Testis (tissue), 5 donors: ENCODE results near the gene BBC3. TPM values are rescaled to one million over a fixed set of nuclear protein-coding genes. Genes with fewer than 3 reads are reported as not detected.
"Not testable (repeated sequence)": the region's sequence is repeated elsewhere in the genome, so short reads cannot be mapped to it uniquely, and the experiment has no call there.

ENCODE experiments used
- DNase-seq: peaks from one replicate; pipeline ENCODE4 v3.0.0-alpha.2; 2019
- H3K27ac ChIP-seq, 2 donors: fragments of 200-600 bp; sonication (generic); one replicate each; pipeline ENCODE4 v1.5.1; 2019
- H3K27me3 ChIP-seq: fragments of 200-600 bp; sonication (generic); one replicate; pipeline ENCODE4 v1.5.1; 2019
- H3K36me3 ChIP-seq: fragments of 200-600 bp; sonication (generic); one replicate; pipeline ENCODE4 v1.5.1; 2017; ENCODE audit warnings: low read depth; ENCODE audit errors: missing control alignments
- H3K4me1 ChIP-seq: fragments of 200-600 bp; sonication (generic); one replicate; pipeline ENCODE4 v1.5.1; 2019
- H3K4me3 ChIP-seq, 2 donors: fragments of 200-600 bp; sonication (generic); one replicate each; pipeline ENCODE4 v1.5.1; 2017 to 2019
- H3K9me3 ChIP-seq: fragments of 200-600 bp; sonication (generic); one replicate; pipeline ENCODE4 v1.5.1; 2017
- POLR2A ChIP-seq: fragments of 450-650 bp; IDR thresholded peaks from one replicate; pipeline ENCODE4 v1.6.1; 2017; ENCODE audit warnings: antibody characterized with exemption, mild to moderate bottlenecking, moderate library complexity
- WGBS, 2 donors: methylation state at CpG; one replicate each; pipeline ENCODE4 v1.1.5; 2018; 5-methylcytosine and 5-hydroxymethylcytosine counted together
- intact Hi-C: fragments of 100-400 bp; cut with DNase I; formaldehyde crosslinking; loops from one replicate; pipeline ENCODE4 v1.15.1; 2023; ENCODE audit warnings: low total_unique reads
- long read RNA-seq, 2 donors: transcript quantifications; one replicate each; lab custom pipeline, GENCODE V29; 2026
- polyA plus RNA-seq: library from polyadenylated mRNA; stranded (reverse); fragments of 350-450 nt; fragmentation: Illumina TruSeq; extraction: RNeasy Lipid Tissue Mini Kit (QIAGEN cat#74804); gene quantifications from one replicate; pipeline ENCODE4 v1.2.3, GENCODE V29; 2014; ENCODE audit warnings: low read depth, low replicate concordance; ENCODE audit not compliant: insufficient read depth
- total RNA-seq, 2 donors: library from RNA; depleted of rRNA; stranded (reverse); fragments of >200 nt; gene quantifications; one replicate each; pipeline ENCODE4 v1.2.3, GENCODE V29; 2016
- TF ChIP-seq, protein P1 (sequence below), 3 experiments: fragments of 450-650 bp in 2 of 3; fragments of 200-600 bp in 1 of 3; sonication (generic) in 1 of 3; IDR thresholded peaks; one replicate each; pipeline ENCODE4 v1.5.1; 2016 to 2019; ENCODE audit warnings: antibody characterized with exemption in 3 of 3, mild to moderate bottlenecking in 2 of 3, moderate library complexity in 1 of 3

Gene BBC3, protein sequence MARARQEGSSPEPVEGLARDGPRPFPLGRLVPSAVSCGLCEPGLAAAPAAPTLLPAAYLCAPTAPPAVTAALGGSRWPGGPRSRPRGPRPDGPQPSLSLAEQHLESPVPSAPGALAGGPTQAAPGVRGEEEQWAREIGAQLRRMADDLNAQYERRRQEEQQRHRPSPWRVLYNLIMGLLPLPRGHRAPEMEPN
- total RNA-seq (10 to 100 TPM; 10.0 to 10.2 TPM), polyA plus RNA-seq (3.3 TPM)
- long read RNA-seq, donor 1, partial matches to known transcripts = 0 of 5 reads
- long read RNA-seq, donor 1, other reads (novel, unspliced or antisense) = 0 of 5 reads
- long read RNA-seq, donor 2, partial matches to known transcripts = 0 of 3 reads
- long read RNA-seq, donor 2, other reads (novel, unspliced or antisense) = 0 of 3 reads

DNA sequence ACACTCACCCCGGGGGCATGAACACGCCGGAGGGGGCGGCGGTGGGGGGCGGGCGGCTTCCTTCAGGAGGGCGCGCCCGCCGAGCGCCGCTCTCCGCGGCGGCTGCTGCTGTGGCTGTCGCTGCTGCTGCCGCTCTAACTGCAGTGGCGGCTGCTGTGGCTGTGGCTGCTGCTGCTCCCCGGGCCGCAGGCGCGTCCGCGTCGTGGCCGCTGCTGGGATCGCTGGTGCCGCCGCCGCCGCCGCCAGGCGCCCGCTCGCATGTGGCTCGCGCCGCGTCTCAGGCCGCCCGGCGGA is at the start of gene BBC3:
Gene BBC3 (minus strand): TSS at position 279 of the 294 bp plus-strand sequence. CDS start 2,768 bp downstream, outside the sequence.
- H3K4me3 ChIP-seq = peak within 1 kb of the TSS; percentile 84 to 88
- intact Hi-C loops = no loop called here
- peak within 1 kb of the TSS; percentile 99 for H3K27ac ChIP-seq
- TF ChIP-seq, protein P1, sequence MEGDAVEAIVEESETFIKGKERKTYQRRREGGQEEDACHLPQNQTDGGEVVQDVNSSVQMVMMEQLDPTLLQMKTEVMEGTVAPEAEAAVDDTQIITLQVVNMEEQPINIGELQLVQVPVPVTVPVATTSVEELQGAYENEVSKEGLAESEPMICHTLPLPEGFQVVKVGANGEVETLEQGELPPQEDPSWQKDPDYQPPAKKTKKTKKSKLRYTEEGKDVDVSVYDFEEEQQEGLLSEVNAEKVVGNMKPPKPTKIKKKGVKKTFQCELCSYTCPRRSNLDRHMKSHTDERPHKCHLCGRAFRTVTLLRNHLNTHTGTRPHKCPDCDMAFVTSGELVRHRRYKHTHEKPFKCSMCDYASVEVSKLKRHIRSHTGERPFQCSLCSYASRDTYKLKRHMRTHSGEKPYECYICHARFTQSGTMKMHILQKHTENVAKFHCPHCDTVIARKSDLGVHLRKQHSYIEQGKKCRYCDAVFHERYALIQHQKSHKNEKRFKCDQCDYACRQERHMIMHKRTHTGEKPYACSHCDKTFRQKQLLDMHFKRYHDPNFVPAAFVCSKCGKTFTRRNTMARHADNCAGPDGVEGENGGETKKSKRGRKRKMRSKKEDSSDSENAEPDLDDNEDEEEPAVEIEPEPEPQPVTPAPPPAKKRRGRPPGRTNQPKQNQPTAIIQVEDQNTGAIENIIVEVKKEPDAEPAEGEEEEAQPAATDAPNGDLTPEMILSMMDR (IDR thresholded peaks at IDR 0.05) = no peak
- no peak for TF ChIP-seq POLR2A
- H3K36me3 ChIP-seq = no peaks in the 10 kb centered on the region
- no peaks in the 10 kb centered on the region for H3K9me3 ChIP-seq
- peaks cover 26% of the 10 kb centered on the region for H3K4me1 ChIP-seq
- no peaks in the 10 kb centered on the region for H3K27me3 ChIP-seq
- DNase-seq = no peak
- 0 to 1% methylated on average over 11 to 18 of the region's 43 CpGs for WGBS, 2 donors

DNA sequence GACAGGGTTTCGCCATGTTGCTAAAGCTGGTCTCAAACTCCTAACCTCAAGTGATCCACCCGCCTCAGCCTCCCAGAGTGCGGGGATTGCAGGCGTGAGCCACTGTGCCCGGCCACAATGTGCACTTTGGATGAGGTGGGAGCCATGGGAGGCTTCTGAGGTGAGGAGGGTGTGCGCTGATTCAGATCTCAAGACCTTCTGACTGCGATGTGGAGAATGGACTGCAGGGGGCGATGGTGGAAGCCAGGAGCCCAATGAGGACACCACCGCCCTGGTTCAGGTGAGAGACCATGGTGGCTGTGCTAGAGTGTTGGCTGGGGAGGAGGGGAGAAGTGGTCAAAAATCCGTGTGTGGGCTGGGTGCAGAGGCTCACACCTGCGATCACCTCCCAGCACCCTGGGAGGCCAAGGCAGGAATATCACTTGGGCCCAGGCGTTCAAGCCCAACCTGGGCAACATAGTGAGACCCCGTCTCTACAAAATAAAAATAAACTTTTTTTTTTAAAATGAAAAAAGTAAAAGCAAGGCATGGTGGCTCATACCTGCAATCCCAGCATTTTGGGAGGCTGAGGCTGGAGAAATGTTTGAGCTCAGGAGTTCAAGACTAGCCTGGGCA is 49.3 kb upstream of the BBC3 start:
- Histone ChIP-seq H3K4me3 (no peak overlapping the region), H3K27me3 (no peaks in the 10 kb centered on the region), H3K36me3 (no peaks in the 10 kb centered on the region), H3K9me3 (no peaks in the 10 kb centered on the region), H3K4me1 (peaks cover 13% of the 10 kb centered on the region), H3K27ac (no peak overlapping the region)
- DNase-seq = peak; percentile 40
- intact Hi-C loops = no loop called here
- 93 to 95% methylated on average over 13 of the region's 13 CpGs for WGBS, 2 donors
- no peak for TF ChIP-seq POLR2A
- TF ChIP-seq, protein P1 (IDR thresholded peaks at IDR 0.05) = peak in 1 of 3 experiments; percentile 17

DNA sequence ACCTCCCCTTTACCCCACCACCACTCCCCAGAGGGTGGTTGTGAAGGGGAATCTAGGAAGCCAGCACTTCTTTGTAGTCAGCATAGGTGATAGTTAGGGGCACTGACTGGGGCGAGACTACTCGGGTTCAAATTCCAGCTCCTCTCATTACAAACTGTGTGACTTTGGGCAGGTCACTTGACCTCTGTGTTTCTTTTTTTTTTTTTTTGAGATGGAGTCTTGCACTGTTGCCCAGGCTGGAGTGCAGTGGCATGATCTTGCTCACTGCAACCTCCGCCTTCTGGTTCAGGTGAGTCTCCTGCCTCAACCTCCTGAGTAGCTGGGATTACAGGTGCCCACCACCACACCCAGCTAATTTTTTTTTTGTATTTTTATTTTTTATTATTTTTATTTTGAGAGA is 45.5 kb upstream of the BBC3 start:
- H3K4me3 ChIP-seq, DNase-seq, H3K36me3 ChIP-seq, intact Hi-C loops, H3K27me3 ChIP-seq, H3K9me3 ChIP-seq: not testable (repeated sequence)
- Histone ChIP-seq H3K4me1 (peaks cover 24% of the 10 kb centered on the region), H3K27ac (peak overlapping the region in 1 of 2 donors; percentile 84)
- WGBS, 2 donors = 57 to 63% methylated on average over 3 of the region's 3 CpGs

DNA sequence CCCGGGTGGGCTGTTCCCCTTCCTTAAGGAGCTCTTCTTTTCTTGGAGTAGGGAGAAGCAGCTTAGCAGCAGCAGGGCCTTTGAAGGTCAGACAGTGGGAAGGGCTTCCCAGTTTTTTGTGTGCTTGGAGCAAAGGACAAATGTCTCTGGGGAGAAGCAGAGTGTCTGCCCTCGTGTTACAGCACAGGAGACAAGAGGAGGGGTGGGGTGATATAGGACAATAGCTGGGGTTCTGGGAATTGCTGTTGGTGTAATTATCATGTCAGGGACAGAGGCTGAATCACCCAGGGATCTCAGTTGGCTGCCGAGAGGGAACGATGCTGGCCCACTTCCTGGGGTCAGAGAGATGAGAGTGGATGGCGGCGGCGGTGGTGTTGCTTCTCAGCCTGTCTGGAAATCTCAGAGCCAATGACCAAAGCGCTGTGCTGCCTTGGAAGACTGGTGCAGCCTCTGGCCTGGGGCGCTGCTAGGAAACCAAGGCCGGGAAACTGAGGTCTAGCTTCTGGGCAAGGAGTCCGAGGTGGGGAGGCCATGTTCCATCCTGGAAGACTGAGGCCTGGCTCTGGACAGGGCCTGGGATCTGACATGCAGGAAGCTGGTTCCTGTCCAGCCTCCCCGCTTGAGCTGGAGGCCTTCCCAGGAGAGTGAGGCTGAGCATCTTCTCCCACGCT is 44.9 kb upstream of the BBC3 start:
- 7 to 26% methylated on average over 10 to 12 of the region's 13 CpGs for WGBS, 2 donors
- H3K4me1 ChIP-seq = peaks cover 24% of the 10 kb centered on the region
- no peaks in the 10 kb centered on the region for H3K36me3 ChIP-seq
- DNase-seq = peak; percentile 66
- H3K27me3 ChIP-seq = no peaks in the 10 kb centered on the region
- TF ChIP-seq, protein P1 (IDR thresholded peaks at IDR 0.05) = no peak
- TF ChIP-seq POLR2A = no peak
- intact Hi-C loops = no loop called here
- peak overlapping the region in 1 of 2 donors; percentile 86 for H3K4me3 ChIP-seq
- peak overlapping the region; percentile 65 to 84 for H3K27ac ChIP-seq
- no peaks in the 10 kb centered on the region for H3K9me3 ChIP-seq
